ENCODE measurements around the gene SF3A2. TPM values are rescaled to one million over a fixed set of nuclear protein-coding genes. Genes with fewer than 3 reads are reported as not detected.

The SF3A2 gene
- total and polyA plus RNA-seq, 2 donors (not counting 3 experiments of a cell fraction or from before 2014, with no cell fraction given): 21.5 to 164 TPM

DNA sequence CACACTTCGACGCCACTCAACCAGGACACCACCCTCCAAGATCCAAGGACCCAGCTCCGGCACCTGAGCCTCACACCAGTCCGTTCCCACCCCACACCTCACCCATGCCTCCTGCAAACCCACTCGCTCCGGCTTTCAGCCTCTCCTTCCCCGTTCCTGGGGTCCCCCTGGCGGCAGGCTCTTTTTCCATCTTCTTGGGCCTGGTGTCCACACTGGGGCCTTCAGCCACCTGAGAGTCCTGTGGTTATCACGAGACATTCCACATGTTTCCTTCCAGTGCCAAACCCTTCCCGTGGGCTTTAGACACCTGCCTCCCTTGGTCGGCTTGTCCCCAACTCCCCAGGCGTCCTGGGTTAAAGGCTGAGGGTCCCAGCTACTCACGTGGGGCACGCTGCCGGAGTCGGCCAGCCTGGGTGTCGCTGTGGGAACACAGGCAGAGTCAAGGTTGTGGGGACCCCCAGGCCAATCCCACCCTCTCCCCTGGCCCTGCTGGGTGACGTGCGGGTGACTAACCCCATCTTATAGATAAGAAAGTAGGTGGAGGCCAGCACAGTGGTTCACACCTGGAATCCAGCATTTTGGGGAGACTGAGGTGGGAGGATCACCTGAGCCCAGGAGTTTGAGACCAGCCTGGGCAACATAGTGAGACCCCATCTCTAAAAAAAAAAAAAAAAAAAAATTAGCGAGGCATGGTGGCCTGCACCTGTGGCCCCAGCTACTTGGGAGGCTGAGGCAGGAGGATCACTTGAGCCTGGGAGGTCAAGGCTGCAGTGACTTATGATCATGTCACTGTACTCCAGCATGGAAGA is 17.6 kb downstream of the SF3A2 start:
- TF ChIP-seq POLR2AphosphoS5 (IDR thresholded peaks at IDR 0.05; ENCODE audit: insufficient read depth, low read depth, low read length) (no peak), CTCF (IDR thresholded peaks at IDR 0.05; ENCODE audit: extremely low read depth in 1 of 2, insufficient read depth in 1 of 2, low read depth in 1 of 2, low read length in 2 of 2) (peak; percentile 31 to 65)
- ChIA-PET CTCF (interaction anchor here (0.8 to 3.2 kb wide), 7 partner anchors 13 to 98 kb away, joined by 3 to 15 read pairs (median 6); partner anchors contain the start of gene PLEKHJ1), POLR2A (interaction anchor here (1.5 kb wide), 1 partner anchor 14 kb away, joined by 3 read pairs; no protein-coding TSS in a partner anchor)
- intact Hi-C loops (cut with micrococcal nuclease) (loop anchor here (1.0 kb wide), 1 partner anchor 18 kb away; the partner anchor contains the start of genes PLEKHJ1 and SF3A2), dilution Hi-C loops (cut with MboI; ENCODE audit: extremely low pct_ligation_motif_present, low sequenced_read_pairs) (no loop called here)
- Histone ChIP-seq H3K9me3 (replicated peaks; ENCODE audit: control insufficient read depth, insufficient read depth, low read length) (no peaks in the 10 kb centered on the region), H2AFZ (ENCODE audit: low read depth, low read length) (no peak overlapping the region), H3K79me2 (ENCODE audit: control insufficient read depth, insufficient read depth, low read length) (no peaks in the 10 kb centered on the region), H4K20me1 (replicated peaks; ENCODE audit: control insufficient read depth, extremely low read depth, insufficient read depth, low read length) (no peaks in the 10 kb centered on the region), H3K27me3 (ENCODE audit: control insufficient read depth in 2 of 2, insufficient read depth in 2 of 2, low read length in 2 of 2) (peaks cover 22 to 40% of the 10 kb centered on the region in 2 experiments), H3K36me3 (ENCODE audit: control insufficient read depth in 2 of 2, extremely low read depth in 1 of 2, insufficient read depth in 2 of 2, low read length in 2 of 2) (no peaks in the 10 kb centered on the region), H3K27ac (ENCODE audit: insufficient read depth, low read depth, low read length) (no peak overlapping the region), H3K9ac (replicated peaks; ENCODE audit: extremely low read depth, insufficient read depth, low read length) (no peak overlapping the region), H3K4me2 (ENCODE audit: insufficient read depth, low read length) (no peak overlapping the region), H3K4me1 (ENCODE audit: control insufficient read depth, extremely low read depth, insufficient read depth, low read length) (peaks cover 11% of the 10 kb centered on the region), H3K9me1 (replicated peaks; ENCODE audit: control insufficient read depth, extremely low read depth, insufficient read depth, low read length) (no peaks in the 10 kb centered on the region), H3K4me3 (replicated peaks in 1 of 3; ENCODE audit: insufficient read depth in 1 of 3, low read depth in 1 of 3, low read length in 3 of 3) (no peak overlapping the region)
- BruUV-seq (replicated peaks): no TSS peak
- DNase-seq (ENCODE audit: low read depth, low spot score) (peak; percentile 51), FAIRE-seq (no peak)

All from endothelial cell of umbilical vein (primary cell).